ENCODE measurements around the gene DAPL1.

Gene DAPL1

GRCh38 chr2:158776231-158776630, 18.9 kb upstream of the DAPL1 start:
- no peak for DNase-seq (ENCODE audit: low read depth in 1 of 2, low spot score in 1 of 2)

DNA sequence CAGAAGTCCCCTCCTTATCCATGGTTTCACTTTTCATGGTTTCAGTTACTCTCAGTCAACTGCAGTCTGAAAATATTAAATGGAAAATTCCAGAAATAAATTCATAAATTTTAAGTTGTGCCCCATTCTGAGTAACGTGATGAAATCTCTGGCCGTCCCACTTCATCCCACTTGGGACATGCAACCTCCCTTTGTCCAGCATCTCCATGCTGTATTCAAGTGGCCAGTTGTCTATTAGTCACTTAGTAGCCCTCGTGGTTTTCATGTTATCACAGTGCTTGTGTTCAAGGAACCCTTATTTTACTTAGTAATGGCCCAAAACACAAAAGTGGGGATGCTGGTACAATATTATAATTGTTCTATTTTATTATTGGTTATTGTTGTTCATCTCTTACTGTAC, 18.0 kb upstream of the DAPL1 start:
- DNase-seq (ENCODE audit: low read depth in 1 of 2, low spot score in 1 of 2) = no peak

- no peak for DNase-seq (ENCODE audit: low read depth in 1 of 2, low spot score in 1 of 2)
Observed at GRCh38 chr2:158778243-158778642, 16.9 kb upstream of the DAPL1 start.

DNA sequence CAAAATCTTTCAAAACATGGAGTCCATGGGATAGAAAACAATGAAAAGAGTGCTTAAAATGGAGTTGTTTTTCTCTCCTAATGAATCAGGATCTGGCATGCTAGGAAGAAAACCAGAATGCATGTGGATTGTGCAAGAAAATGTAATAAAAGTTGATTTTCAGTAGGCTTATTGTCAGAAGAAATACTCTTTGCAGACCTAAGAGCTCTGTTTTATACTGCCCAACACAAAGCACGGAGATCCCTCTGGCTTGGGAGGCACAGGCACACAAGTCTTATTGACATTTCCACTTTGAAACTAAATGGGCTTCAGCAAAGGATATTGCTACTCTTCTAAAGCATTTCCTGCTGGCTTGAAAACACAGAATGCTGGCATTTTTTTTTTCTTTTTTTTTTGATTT, 15.5 kb upstream of the DAPL1 start:
- no peak for DNase-seq (ENCODE audit: low read depth in 1 of 2, low spot score in 1 of 2)

GRCh38 chr2:158781353-158781961, 13.7 kb upstream of the DAPL1 start:
- DNase-seq (ENCODE audit: low read depth in 1 of 2, low spot score in 1 of 2) = no peak

DNA sequence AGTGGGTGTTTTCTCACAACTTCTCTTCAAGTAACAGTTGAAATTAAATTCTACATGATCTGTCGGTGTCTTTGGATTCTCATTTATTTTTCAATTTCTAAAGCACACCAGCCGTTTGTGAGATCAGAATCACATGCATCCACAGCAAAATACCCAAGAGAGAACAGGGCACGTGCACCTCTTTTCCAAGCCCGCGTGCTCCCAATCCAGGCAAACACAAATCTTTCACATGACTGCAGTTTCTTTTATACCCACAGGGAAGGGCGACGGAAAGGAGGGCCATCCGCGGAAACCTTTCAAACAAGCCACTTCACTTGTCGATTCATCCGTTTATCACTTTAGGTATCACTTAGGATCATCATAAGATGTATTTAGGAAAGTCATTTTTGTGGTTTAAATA, 13.0 kb upstream of the DAPL1 start:
- no peak for DNase-seq (ENCODE audit: low read depth in 1 of 2, low spot score in 1 of 2)

DNA sequence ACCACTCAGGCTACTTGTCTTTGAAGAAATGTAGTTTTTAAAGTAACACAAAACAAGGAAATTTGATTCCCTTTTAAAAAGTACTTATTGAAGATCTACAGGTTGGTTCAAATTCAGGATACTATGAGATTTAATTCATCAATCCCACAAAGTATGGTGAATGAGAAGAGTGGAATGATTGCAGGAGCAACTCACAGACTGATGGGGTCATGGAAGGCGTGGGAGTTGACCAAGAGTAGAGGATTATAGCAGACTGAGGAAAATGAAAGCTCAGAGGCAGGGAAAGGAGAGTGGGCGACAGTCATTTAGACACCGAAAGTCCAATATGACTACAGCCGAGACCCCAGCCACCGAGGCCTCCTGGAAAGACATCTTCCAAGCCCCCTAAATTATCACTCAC, 12.5 kb upstream of the DAPL1 start:
- no peak for DNase-seq (ENCODE audit: low read depth in 1 of 2, low spot score in 1 of 2)

DNA sequence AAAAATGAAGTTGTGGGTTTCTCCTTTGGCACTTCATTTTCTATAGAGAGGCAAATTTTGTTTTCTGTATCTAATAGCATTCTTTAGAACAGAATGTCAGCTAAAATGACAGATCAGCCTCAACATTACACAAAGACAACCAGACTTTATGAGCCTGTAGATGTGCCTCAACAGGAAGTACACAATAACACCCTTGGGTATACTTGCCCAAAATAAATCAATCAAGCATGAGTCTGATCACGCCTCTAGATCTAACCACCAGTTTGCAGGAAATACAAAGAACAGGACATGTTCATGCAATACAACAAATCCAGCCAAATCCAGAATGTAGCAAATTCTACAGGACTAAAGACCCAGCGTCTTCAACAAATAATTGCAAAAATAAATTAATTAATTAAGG, 11.2 kb upstream of the DAPL1 start:
- DNase-seq (ENCODE audit: low read depth in 1 of 2, low spot score in 1 of 2) = no peak

GRCh38 chr2:158786897-158787296, 8.2 kb upstream of the DAPL1 start:
- DNase-seq (ENCODE audit: low read depth in 1 of 2, low spot score in 1 of 2) = no peak

- no peak for DNase-seq (ENCODE audit: low read depth in 1 of 2, low spot score in 1 of 2)
Observed at GRCh38 chr2:158788951-158789350, 6.2 kb upstream of the DAPL1 start.

DNA sequence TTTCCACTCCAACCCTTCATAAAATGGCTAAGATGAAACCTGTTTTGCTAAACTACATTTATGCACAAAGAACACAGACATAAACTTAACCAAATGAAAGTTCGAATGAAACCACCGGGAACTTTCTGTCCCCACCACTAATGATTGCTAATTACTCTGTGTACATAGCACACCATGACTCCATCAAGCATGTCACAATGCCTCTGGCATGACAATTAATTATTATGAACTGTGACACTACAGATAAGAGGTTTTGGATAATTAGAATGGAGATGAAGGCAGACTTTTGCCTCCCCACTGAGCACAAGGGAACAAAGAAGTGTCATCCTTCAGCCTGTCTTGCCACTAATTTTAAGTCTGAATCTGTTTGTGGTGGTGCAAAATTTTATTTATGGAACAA, 1.5 kb downstream of the DAPL1 start:
- DNase-seq (ENCODE audit: low read depth in 1 of 2, low spot score in 1 of 2) = no peak

GRCh38 chr2:158797963-158798700, 3.0 kb downstream of the DAPL1 start:
- DNase-seq (ENCODE audit: low read depth in 1 of 2, low spot score in 1 of 2) = no peak

- no peak for DNase-seq (ENCODE audit: low read depth in 1 of 2, low spot score in 1 of 2)
Observed at GRCh38 chr2:158799181-158799580, 4.1 kb downstream of the DAPL1 start.

DNA sequence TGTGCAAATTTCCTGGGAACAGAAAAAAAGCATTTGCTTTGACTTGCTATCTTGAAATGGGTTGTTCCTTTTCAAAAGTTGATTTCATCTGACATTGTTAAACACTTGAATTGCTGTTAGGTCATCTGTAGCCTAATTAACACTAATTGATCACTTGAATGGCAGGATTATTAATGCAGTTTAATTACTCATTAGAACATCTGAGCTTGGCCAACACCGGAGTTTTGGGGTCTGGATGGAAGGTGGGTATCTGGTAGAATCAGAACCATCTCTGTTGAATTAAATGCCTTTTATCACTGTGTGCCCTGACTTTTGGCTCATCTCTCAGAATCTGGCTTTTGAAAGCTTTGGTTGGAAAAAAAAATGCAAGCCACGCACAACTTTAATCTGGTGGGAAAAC, 8.4 kb downstream of the DAPL1 start:
- DNase-seq (ENCODE audit: low read depth in 1 of 2, low spot score in 1 of 2) = no peak

DNA sequence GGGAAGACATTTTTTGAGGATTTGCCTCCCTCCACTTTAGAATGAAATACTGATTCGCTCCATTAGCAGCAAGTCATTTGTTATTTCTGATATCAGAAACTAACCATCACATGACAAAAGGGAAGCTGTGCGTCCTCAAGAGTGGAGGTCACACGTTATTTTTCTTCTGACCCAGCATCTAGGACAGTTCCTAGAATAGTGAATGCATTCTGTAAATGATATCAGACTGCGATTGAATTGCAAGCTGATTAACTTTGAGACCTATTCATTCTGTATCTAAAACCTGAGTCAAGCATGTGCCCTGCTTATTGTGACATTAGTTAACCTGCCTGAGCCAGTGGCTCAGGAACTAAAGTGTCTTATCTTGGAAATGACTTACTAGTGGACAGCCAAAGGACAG, 10.1 kb downstream of the DAPL1 start:
- no peak for DNase-seq (ENCODE audit: low read depth in 1 of 2, low spot score in 1 of 2)

- DNase-seq (ENCODE audit: low read depth in 1 of 2, low spot score in 1 of 2) = no peak
Observed at GRCh38 chr2:158805936-158806335, 10.8 kb downstream of the DAPL1 start.

GRCh38 chr2:158806941-158807340, 11.8 kb downstream of the DAPL1 start:
- no peak for DNase-seq (ENCODE audit: low read depth in 1 of 2, low spot score in 1 of 2)

GRCh38 chr2:158808426-158808825, 13.3 kb downstream of the DAPL1 start:
- no peak for DNase-seq (ENCODE audit: low read depth in 1 of 2, low spot score in 1 of 2)

DNA sequence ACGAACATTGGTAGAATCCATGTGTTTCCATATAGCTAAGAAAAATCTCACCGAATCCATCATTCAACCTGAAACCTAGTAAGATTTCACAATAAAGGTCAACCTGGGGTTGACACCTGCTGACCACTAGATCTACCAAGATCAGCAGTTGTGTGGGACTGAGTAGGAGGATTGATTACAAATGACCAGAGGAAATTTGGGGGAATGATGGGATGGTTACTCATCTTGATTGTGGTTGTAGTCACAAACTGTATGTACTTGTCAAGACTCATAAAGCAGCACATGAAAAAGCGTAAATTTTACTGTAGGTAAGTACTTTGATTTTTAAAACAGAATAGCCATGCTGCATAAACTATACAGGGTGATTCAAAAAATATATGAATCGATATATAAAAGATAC, 14.7 kb downstream of the DAPL1 start:
- DNase-seq (ENCODE audit: low read depth in 1 of 2, low spot score in 1 of 2) = no peak

- DNase-seq (ENCODE audit: low read depth in 1 of 2, low spot score in 1 of 2) = no peak
Observed at GRCh38 chr2:158810731-158811460, 15.8 kb downstream of the DAPL1 start.

DNA sequence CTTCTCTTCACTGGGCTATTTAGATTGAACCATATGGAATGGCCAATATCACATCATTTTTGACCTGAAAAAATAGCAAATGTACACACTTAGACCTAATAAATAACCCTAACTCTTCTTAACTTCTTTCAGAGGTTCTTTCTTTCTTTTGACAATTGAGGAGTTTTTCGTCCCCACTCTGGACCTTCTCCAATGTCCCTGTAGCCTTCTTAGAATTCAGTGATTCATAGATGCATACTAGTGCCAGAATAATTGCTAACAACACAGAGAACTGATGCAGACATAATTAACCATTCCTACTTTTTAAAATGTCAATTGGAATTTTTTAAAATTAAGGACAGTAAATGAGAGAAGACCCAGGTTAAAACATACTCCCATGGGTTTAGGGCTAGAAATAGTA, 20.0 kb downstream of the DAPL1 start:
- no peak for DNase-seq (ENCODE audit: low read depth in 1 of 2, low spot score in 1 of 2)

DNA sequence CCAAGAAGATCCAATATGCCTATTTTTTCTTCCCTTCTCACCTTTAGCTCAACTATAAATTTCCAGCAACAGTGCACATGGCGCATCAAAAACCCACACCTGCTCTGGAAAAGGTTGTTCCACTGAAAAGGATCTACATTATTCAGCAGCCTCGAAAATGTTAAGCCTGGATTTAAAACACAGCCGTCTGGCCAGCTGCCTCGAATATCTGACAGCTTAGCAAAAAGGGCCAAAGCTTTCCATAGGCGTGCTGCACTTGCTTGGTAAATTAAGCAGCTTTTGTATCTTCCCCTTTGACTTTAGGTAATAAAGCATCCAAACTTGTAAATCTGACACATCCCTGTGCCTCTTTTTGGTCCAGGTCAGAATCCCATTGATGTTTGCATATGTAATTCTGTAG, 20.5 kb downstream of the DAPL1 start:
- no peak for DNase-seq (ENCODE audit: low read depth in 1 of 2, low spot score in 1 of 2)
